ENCODE results near the gene CLEC10A.

DNA sequence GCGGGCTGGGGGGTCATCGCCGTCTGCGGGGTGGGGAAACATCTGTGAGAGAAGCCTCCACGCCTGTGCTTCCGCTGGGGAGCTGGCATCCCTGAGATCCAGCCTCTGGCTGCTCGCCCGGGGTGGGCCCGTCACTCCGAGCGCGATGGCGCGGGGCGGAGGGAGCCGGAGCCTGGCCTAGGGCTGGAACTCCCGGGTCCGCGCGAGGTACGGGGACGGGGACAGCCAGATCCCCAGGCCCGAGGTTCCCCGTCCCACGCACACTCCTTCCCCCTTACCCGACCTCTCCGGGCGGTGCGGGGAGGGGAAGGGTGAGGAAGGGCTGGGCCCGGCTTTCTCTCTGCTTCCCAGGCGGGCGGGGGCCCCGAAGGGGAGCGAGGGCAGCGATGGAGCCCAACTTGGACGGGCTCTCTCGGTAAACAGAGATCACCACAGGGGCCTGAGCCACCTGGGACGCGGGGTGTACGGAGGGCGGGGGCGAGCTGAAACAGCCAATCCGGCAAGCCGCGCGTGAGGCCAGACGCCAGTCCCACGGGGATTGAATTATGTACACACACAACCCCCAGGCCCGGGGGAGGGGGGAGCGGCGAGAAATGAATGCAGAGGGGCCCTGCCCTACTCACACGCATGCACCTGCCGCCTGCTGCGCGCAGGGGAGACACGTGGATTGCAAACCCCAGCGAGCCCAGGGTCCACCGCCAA, 36.4 kb downstream of the CLEC10A start, which contains the start of gene SLC16A11:
- TF ChIP-seq, protein P1, sequence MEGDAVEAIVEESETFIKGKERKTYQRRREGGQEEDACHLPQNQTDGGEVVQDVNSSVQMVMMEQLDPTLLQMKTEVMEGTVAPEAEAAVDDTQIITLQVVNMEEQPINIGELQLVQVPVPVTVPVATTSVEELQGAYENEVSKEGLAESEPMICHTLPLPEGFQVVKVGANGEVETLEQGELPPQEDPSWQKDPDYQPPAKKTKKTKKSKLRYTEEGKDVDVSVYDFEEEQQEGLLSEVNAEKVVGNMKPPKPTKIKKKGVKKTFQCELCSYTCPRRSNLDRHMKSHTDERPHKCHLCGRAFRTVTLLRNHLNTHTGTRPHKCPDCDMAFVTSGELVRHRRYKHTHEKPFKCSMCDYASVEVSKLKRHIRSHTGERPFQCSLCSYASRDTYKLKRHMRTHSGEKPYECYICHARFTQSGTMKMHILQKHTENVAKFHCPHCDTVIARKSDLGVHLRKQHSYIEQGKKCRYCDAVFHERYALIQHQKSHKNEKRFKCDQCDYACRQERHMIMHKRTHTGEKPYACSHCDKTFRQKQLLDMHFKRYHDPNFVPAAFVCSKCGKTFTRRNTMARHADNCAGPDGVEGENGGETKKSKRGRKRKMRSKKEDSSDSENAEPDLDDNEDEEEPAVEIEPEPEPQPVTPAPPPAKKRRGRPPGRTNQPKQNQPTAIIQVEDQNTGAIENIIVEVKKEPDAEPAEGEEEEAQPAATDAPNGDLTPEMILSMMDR (conservative IDR thresholded peaks at IDR 0.05; ENCODE audit: low read length) = no peak
- no peak for TF ChIP-seq EZH2phosphoT487 (IDR thresholded peaks at IDR 0.05; ENCODE audit: borderline replicate concordance, low read depth, low read length)

Data from OCI-LY7 (cell line).